Measurements from ENCODE around the gene L3MBTL4.

L3MBTL4 gene

GRCh38 chr18:6018671-6019070 is 396.0 kb downstream of the L3MBTL4 start:
- H3K9me3 ChIP-seq (ENCODE audit: control insufficient read depth in 1 of 2, low read length in 2 of 2): no peaks in the 10 kb centered on the region
- H3K36me3 ChIP-seq (ENCODE audit: control insufficient read depth in 1 of 2, insufficient read depth in 2 of 2, low read length in 2 of 2): no peaks in the 10 kb centered on the region
- H3K27me3 ChIP-seq (ENCODE audit: low read depth, low read length): no peaks in the 10 kb centered on the region
- H3K27ac ChIP-seq (ENCODE audit: low read length): no peak overlapping the region
- H3K4me1 ChIP-seq (ENCODE audit: control insufficient read depth in 1 of 2, insufficient read depth in 2 of 2, low read length in 2 of 2): no peaks in the 10 kb centered on the region
- no peak overlapping the region for H3K4me3 ChIP-seq (ENCODE audit: low read depth in 1 of 2, low read length in 2 of 2)

- no peaks in the 10 kb centered on the region for H3K36me3 ChIP-seq (ENCODE audit: control insufficient read depth in 1 of 2, insufficient read depth in 2 of 2, low read length in 2 of 2)
- H3K9me3 ChIP-seq (ENCODE audit: control insufficient read depth in 1 of 2, low read length in 2 of 2): no peaks in the 10 kb centered on the region
- H3K4me3 ChIP-seq (ENCODE audit: low read depth in 1 of 2, low read length in 2 of 2): no peak overlapping the region
- no peaks in the 10 kb centered on the region for H3K4me1 ChIP-seq (ENCODE audit: control insufficient read depth in 1 of 2, insufficient read depth in 2 of 2, low read length in 2 of 2)
- no peak overlapping the region for H3K27ac ChIP-seq (ENCODE audit: low read length)
- no peaks in the 10 kb centered on the region for H3K27me3 ChIP-seq (ENCODE audit: low read depth, low read length)
These were observed 397.5 kb downstream of the L3MBTL4 start for GRCh38 chr18:6017171-6017570.

- Histone ChIP-seq H3K36me3 (ENCODE audit: control insufficient read depth in 1 of 2, insufficient read depth in 2 of 2, low read length in 2 of 2) (no peaks in the 10 kb centered on the region), H3K4me3 (ENCODE audit: low read depth in 1 of 2, low read length in 2 of 2) (no peak overlapping the region), H3K27ac (ENCODE audit: low read length) (no peak overlapping the region), H3K27me3 (ENCODE audit: low read depth, low read length) (no peaks in the 10 kb centered on the region), H3K9me3 (ENCODE audit: control insufficient read depth in 1 of 2, low read length in 2 of 2) (no peaks in the 10 kb centered on the region), H3K4me1 (ENCODE audit: control insufficient read depth in 1 of 2, insufficient read depth in 2 of 2, low read length in 2 of 2) (peaks cover 0 to 3% of the 10 kb centered on the region in 2 donors)
These were observed 399.3 kb downstream of the L3MBTL4 start for GRCh38 chr18:6015364-6015763.

- Histone ChIP-seq H3K9me3 (ENCODE audit: control insufficient read depth in 1 of 2, low read length in 2 of 2) (no peaks in the 10 kb centered on the region), H3K36me3 (ENCODE audit: control insufficient read depth in 1 of 2, insufficient read depth in 2 of 2, low read length in 2 of 2) (no peaks in the 10 kb centered on the region), H3K27me3 (ENCODE audit: low read depth, low read length) (no peaks in the 10 kb centered on the region), H3K27ac (ENCODE audit: low read length) (no peak overlapping the region), H3K4me3 (ENCODE audit: low read depth in 1 of 2, low read length in 2 of 2) (no peak overlapping the region), H3K4me1 (ENCODE audit: control insufficient read depth in 1 of 2, insufficient read depth in 2 of 2, low read length in 2 of 2) (peaks cover 0 to 3% of the 10 kb centered on the region in 2 donors)
These were observed 401.4 kb downstream of the L3MBTL4 start for GRCh38 chr18:6013171-6013810.

GRCh38 chr18:6010921-6011320 is 403.8 kb downstream of the L3MBTL4 start:
- H3K27me3 ChIP-seq (ENCODE audit: low read depth, low read length): no peaks in the 10 kb centered on the region
- H3K4me3 ChIP-seq (ENCODE audit: low read depth in 1 of 2, low read length in 2 of 2): no peak overlapping the region
- peaks cover 0 to 3% of the 10 kb centered on the region in 2 donors for H3K4me1 ChIP-seq (ENCODE audit: control insufficient read depth in 1 of 2, insufficient read depth in 2 of 2, low read length in 2 of 2)
- H3K36me3 ChIP-seq (ENCODE audit: control insufficient read depth in 1 of 2, insufficient read depth in 2 of 2, low read length in 2 of 2): no peaks in the 10 kb centered on the region
- no peak overlapping the region for H3K27ac ChIP-seq (ENCODE audit: low read length)
- no peaks in the 10 kb centered on the region for H3K9me3 ChIP-seq (ENCODE audit: control insufficient read depth in 1 of 2, low read length in 2 of 2)

GRCh38 chr18:6010284-6010683 is 404.4 kb downstream of the L3MBTL4 start:
- Histone ChIP-seq H3K36me3 (ENCODE audit: control insufficient read depth in 1 of 2, insufficient read depth in 2 of 2, low read length in 2 of 2) (no peaks in the 10 kb centered on the region), H3K9me3 (ENCODE audit: control insufficient read depth in 1 of 2, low read length in 2 of 2) (no peaks in the 10 kb centered on the region)

GRCh38 chr18:6009756-6010155 is 405.0 kb downstream of the L3MBTL4 start:
- H3K27me3 ChIP-seq (ENCODE audit: low read depth, low read length): no peaks in the 10 kb centered on the region
- H3K36me3 ChIP-seq (ENCODE audit: control insufficient read depth in 1 of 2, insufficient read depth in 2 of 2, low read length in 2 of 2): no peaks in the 10 kb centered on the region
- peaks cover 0 to 3% of the 10 kb centered on the region in 2 donors for H3K4me1 ChIP-seq (ENCODE audit: control insufficient read depth in 1 of 2, insufficient read depth in 2 of 2, low read length in 2 of 2)
- no peak overlapping the region for H3K4me3 ChIP-seq (ENCODE audit: low read depth in 1 of 2, low read length in 2 of 2)
- H3K9me3 ChIP-seq (ENCODE audit: control insufficient read depth in 1 of 2, low read length in 2 of 2): no peaks in the 10 kb centered on the region
- H3K27ac ChIP-seq (ENCODE audit: low read length): no peak overlapping the region

More at GRCh38 chr18:6010284-6010683, 404.4 kb downstream of the L3MBTL4 start:
- Histone ChIP-seq H3K4me1 (ENCODE audit: control insufficient read depth in 1 of 2, insufficient read depth in 2 of 2, low read length in 2 of 2) (peaks cover 0 to 3% of the 10 kb centered on the region in 2 donors), H3K27me3 (ENCODE audit: low read depth, low read length) (no peaks in the 10 kb centered on the region), H3K27ac (ENCODE audit: low read length) (no peak overlapping the region), H3K4me3 (ENCODE audit: low read depth in 1 of 2, low read length in 2 of 2) (no peak overlapping the region)

GRCh38 chr18:6004683-6005082 is 410.0 kb downstream of the L3MBTL4 start:
- no peaks in the 10 kb centered on the region for H3K4me1 ChIP-seq (ENCODE audit: control insufficient read depth in 1 of 2, insufficient read depth in 2 of 2, low read length in 2 of 2)
- no peak overlapping the region for H3K27ac ChIP-seq (ENCODE audit: low read length)
- peaks cover 0 to 2% of the 10 kb centered on the region in 2 donors for H3K9me3 ChIP-seq (ENCODE audit: control insufficient read depth in 1 of 2, low read length in 2 of 2)
- H3K36me3 ChIP-seq (ENCODE audit: control insufficient read depth in 1 of 2, insufficient read depth in 2 of 2, low read length in 2 of 2): no peaks in the 10 kb centered on the region
- H3K27me3 ChIP-seq (ENCODE audit: low read depth, low read length): no peaks in the 10 kb centered on the region
- H3K4me3 ChIP-seq (ENCODE audit: low read depth in 1 of 2, low read length in 2 of 2): no peak overlapping the region

GRCh38 chr18:6004119-6004518 is 410.6 kb downstream of the L3MBTL4 start:
- Histone ChIP-seq H3K27me3 (ENCODE audit: low read depth, low read length) (no peaks in the 10 kb centered on the region), H3K4me3 (ENCODE audit: low read depth in 1 of 2, low read length in 2 of 2) (no peak overlapping the region), H3K27ac (ENCODE audit: low read length) (no peak overlapping the region), H3K9me3 (ENCODE audit: control insufficient read depth in 1 of 2, low read length in 2 of 2) (peaks cover 0 to 7% of the 10 kb centered on the region in 2 donors), H3K4me1 (ENCODE audit: control insufficient read depth in 1 of 2, insufficient read depth in 2 of 2, low read length in 2 of 2) (no peaks in the 10 kb centered on the region), H3K36me3 (ENCODE audit: control insufficient read depth in 1 of 2, insufficient read depth in 2 of 2, low read length in 2 of 2) (no peaks in the 10 kb centered on the region)

GRCh38 chr18:6001867-6002266 is 412.8 kb downstream of the L3MBTL4 start:
- Histone ChIP-seq H3K4me1 (ENCODE audit: control insufficient read depth in 1 of 2, insufficient read depth in 2 of 2, low read length in 2 of 2) (no peaks in the 10 kb centered on the region), H3K36me3 (ENCODE audit: control insufficient read depth in 1 of 2, insufficient read depth in 2 of 2, low read length in 2 of 2) (no peaks in the 10 kb centered on the region), H3K4me3 (ENCODE audit: low read depth in 1 of 2, low read length in 2 of 2) (no peak overlapping the region), H3K9me3 (ENCODE audit: control insufficient read depth in 1 of 2, low read length in 2 of 2) (peaks cover 0 to 7% of the 10 kb centered on the region in 2 donors), H3K27ac (ENCODE audit: low read length) (no peak overlapping the region), H3K27me3 (ENCODE audit: low read depth, low read length) (no peaks in the 10 kb centered on the region)

GRCh38 chr18:5998907-5999306 is 415.8 kb downstream of the L3MBTL4 start:
- H3K4me3 ChIP-seq (ENCODE audit: low read depth in 1 of 2, low read length in 2 of 2): no peak overlapping the region
- H3K4me1 ChIP-seq (ENCODE audit: control insufficient read depth in 1 of 2, insufficient read depth in 2 of 2, low read length in 2 of 2): no peaks in the 10 kb centered on the region
- peaks cover 0 to 7% of the 10 kb centered on the region in 2 donors for H3K9me3 ChIP-seq (ENCODE audit: control insufficient read depth in 1 of 2, low read length in 2 of 2)
- no peaks in the 10 kb centered on the region for H3K27me3 ChIP-seq (ENCODE audit: low read depth, low read length)
- H3K36me3 ChIP-seq (ENCODE audit: control insufficient read depth in 1 of 2, insufficient read depth in 2 of 2, low read length in 2 of 2): no peaks in the 10 kb centered on the region
- no peak overlapping the region for H3K27ac ChIP-seq (ENCODE audit: low read length)

Measured in muscle layer of duodenum (tissue), 2 donors.